Brain microvascular endothelial cell (primary cell): ENCODE data around the gene GRPEL1.
"Not testable (repeated sequence)": the region's sequence is repeated elsewhere in the genome, so short reads cannot be mapped to it uniquely, and the experiment has no call there.

Experiments
- DNase-seq: peaks from one replicate; pipeline ENCODE4 v3.0.0-alpha.2; 2020
- H3K27ac ChIP-seq: fragments of 250-450 bp; sonication (Bioruptor Pico); 2 replicates; pipeline ENCODE4 v1.5.1; 2020; ENCODE audit warnings: mild to moderate bottlenecking, moderate library complexity
- H3K27me3 ChIP-seq: fragments of 250-450 bp; sonication (Bioruptor Pico); replicated peaks from 2 replicates; pipeline ENCODE4 v1.5.1; 2020; ENCODE audit warnings: mild to moderate bottlenecking
- H3K36me3 ChIP-seq: fragments of 250-450 bp; sonication (Bioruptor Pico); replicated peaks from 2 replicates; pipeline ENCODE4 v1.5.1; 2020; ENCODE audit warnings: mild to moderate bottlenecking
- H3K4me3 ChIP-seq: 2 replicates; pipeline ENCODE4 v1.5.1; 2011; ENCODE audit warnings: low read depth, mild to moderate bottlenecking, control low read depth, low read length, moderate library complexity
- in situ Hi-C: cut with HindIII; loops from 2 replicates; pipeline ENCODE4 v1.10.0; 2017; ENCODE audit warnings: low sequenced_read_pairs, low pct_ligation_motif_present
- TF ChIP-seq, protein P1 (sequence below): IDR thresholded peaks from 2 replicates; pipeline ENCODE4 v1.5.1; 2011; ENCODE audit warnings: low read depth, mild to moderate bottlenecking, moderate library complexity, low read length, control low read depth, inconsistent platforms; ENCODE audit errors: missing control alignments

GRPEL1 gene

DNA sequence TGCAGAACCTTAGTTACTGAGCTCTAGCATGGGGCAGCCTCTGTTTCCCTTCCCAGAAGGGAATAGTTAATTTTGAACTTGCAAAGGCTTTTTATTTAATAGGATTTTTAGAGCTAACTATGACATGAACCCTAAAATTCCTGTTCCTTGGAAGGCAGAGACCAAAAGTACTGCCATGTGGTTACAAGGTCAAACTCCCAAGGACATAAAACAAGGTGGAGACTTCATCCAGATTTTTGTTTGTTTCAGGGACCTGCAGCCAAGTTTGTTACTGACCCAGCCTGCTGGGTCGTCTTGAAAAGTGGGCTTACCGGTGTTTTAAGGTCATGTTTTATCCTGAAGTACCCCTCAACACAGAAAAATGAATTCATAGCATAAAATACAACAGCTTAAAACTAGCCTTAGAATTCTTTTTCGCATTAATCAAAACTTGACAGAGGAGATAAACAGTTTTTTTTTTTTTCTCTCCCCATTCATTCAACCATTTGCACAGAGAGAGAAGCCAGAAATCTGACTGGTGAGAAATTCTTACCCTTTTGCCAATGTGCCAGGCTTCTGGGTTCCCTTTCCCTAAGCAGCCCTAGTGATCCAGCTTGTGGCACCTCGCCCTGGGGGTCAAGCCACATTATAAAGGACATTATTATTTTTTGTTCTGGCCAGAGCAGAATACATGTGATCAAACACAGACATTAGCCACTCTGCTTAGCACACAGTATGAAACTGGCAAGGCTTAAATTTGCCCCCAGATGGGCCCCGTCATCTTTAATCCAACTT lies 21.5 kb upstream of the GRPEL1 start:
- TF ChIP-seq, protein P1, sequence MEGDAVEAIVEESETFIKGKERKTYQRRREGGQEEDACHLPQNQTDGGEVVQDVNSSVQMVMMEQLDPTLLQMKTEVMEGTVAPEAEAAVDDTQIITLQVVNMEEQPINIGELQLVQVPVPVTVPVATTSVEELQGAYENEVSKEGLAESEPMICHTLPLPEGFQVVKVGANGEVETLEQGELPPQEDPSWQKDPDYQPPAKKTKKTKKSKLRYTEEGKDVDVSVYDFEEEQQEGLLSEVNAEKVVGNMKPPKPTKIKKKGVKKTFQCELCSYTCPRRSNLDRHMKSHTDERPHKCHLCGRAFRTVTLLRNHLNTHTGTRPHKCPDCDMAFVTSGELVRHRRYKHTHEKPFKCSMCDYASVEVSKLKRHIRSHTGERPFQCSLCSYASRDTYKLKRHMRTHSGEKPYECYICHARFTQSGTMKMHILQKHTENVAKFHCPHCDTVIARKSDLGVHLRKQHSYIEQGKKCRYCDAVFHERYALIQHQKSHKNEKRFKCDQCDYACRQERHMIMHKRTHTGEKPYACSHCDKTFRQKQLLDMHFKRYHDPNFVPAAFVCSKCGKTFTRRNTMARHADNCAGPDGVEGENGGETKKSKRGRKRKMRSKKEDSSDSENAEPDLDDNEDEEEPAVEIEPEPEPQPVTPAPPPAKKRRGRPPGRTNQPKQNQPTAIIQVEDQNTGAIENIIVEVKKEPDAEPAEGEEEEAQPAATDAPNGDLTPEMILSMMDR, result no peak
- DNase-seq, result no peak
- Histone ChIP-seq H3K4me3 (no peak overlapping the region), H3K27me3 (no peaks in the 10 kb centered on the region), H3K27ac (no peak overlapping the region), H3K36me3 (no peaks in the 10 kb centered on the region)
- in situ Hi-C loops, result no loop called here

DNA sequence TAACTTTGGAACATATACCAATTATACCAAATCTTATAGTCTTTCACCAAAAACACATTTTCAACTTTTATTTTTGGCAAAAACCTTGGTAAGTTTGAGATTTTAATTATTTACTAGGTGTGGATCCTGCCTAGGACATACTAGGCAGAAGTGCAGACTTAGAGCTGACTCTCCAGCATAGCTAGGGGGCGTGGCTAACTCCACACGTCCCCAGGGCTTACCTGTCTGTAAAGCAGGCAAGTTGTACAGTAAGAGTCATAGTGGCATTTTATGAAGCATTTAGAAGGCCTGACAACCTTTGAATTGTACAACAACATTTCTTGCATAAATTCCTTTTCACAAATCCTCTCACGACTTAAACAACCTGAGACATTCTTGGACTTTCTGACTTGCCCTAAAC lies 19.2 kb upstream of the GRPEL1 start:
- no peaks in the 10 kb centered on the region for H3K36me3 ChIP-seq
- H3K27ac ChIP-seq, result no peak overlapping the region
- TF ChIP-seq, protein P1, result no peak
- H3K4me3 ChIP-seq, result no peak overlapping the region
- no peaks in the 10 kb centered on the region for H3K27me3 ChIP-seq
- in situ Hi-C loops, result no loop called here
- DNase-seq, result no peak

DNA sequence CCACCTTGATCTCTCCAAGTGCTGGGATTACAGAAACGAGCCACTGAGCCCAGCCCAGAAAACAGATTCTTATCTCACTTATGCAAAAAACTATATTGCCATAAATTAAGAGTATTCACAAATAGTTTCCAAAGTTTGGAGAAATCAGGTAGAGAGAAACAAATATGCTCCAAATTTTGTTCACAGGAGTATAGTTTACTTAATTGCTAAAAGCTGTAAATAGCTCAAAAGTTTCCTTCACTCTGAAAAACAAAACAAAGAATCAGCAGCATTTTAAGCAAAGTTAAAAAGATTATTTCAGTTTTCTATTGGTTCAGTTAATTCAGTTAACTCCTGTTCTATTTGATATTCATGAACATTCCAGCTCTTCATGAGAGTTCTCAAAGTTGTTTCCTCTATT lies 18.5 kb upstream of the GRPEL1 start:
- TF ChIP-seq, protein P1, result no peak
- no peak overlapping the region for H3K27ac ChIP-seq
- no peaks in the 10 kb centered on the region for H3K36me3 ChIP-seq
- H3K27me3 ChIP-seq, result peaks cover 3% of the 10 kb centered on the region
- no peak for DNase-seq
- H3K4me3 ChIP-seq, result no peak overlapping the region
- in situ Hi-C loops, result no loop called here

DNA sequence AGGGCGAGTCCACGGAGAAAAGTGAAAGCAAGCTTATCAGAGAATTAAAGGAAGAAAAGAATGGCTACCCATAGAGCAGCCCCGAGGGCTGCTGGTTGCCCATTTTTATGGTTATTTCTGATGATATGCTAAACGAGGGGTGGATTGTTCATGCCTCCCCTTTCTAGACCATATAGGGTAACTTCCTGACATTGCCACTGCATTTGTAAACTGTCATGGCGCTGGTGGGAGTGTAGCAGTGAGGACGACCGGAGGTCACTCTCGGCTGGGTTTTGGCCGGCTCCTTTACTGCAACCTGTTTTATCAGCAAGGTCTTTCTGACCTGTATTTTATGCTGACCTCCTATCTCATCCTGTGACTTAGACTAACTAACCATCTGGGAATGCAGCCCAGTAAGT lies 16.7 kb upstream of the GRPEL1 start:
- H3K27me3 ChIP-seq, in situ Hi-C loops, H3K36me3 ChIP-seq, H3K4me3 ChIP-seq, H3K27ac ChIP-seq, DNase-seq: not testable (repeated sequence)

DNA sequence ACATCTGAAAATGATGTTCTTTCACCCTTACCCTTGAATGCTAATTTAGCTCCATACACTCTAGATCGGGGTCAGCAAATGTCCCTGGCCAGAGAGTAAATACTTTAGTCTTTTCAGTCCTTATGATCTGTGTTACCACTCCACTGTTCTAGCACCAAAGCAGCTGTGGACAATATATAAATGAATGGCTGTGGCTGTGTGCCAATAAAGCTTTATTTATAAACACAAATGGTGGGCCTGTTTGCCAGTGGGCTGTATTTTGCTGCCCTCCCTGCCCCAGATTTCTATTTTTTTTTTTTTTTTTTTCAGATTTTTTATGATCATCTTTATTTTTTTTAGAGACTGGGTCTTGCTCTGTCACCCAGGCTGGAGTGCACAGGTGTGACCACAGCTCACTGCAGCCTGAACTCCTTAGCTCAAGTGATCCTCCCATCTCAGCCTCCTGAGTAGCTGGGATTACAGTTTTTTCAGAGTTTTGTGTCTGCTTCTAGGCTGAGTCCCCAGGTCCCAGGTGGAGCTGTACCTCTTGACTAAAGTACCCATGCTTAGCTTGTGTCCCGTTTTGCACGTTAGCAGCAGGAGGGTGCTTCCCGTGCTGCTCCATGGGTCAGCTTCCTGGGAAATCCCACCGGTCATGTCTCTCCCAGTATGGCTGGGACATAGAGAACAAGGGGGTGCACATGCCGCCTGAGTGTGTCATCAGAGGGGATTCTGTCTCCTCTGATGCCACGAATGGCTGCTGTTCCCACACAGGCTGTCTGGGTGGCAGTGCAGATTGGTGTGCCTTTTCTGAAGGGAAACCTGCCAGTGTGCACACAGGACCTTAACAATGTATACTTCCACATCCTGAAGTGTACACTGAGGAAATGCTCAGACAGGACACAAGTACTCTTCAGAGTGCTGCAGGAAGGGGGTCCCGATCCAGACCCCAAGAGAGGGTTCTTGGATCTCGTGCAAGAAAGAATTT lies 16.0 kb upstream of the GRPEL1 start:
- H3K36me3 ChIP-seq, result no peaks in the 10 kb centered on the region
- TF ChIP-seq, protein P1, result no peak
- H3K4me3 ChIP-seq, result no peak overlapping the region
- in situ Hi-C loops, result no loop called here
- DNase-seq, result no peak
- peaks cover 3% of the 10 kb centered on the region for H3K27me3 ChIP-seq
- no peak overlapping the region for H3K27ac ChIP-seq

DNA sequence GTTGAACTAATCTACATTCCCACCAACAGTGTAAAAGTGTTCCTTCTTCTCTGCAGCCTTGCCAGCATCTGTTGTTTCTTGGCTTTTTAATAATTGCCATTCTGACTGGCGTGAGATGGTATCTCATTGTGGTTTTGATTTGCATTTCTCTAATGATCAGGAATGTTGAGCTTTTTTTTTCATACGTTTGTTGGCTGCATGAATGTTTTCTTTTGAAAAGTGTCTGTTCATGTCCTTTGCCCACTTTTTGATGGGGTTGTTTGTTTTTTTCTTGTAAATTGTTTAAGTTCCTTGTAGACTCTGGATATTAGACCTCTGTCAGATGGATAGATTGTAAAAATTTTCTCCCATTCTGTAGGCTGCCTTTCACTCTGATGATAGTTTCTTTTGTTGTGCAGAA lies 12.0 kb upstream of the GRPEL1 start:
- H3K27me3 ChIP-seq, in situ Hi-C loops, H3K4me3 ChIP-seq: not testable (repeated sequence)

DNA sequence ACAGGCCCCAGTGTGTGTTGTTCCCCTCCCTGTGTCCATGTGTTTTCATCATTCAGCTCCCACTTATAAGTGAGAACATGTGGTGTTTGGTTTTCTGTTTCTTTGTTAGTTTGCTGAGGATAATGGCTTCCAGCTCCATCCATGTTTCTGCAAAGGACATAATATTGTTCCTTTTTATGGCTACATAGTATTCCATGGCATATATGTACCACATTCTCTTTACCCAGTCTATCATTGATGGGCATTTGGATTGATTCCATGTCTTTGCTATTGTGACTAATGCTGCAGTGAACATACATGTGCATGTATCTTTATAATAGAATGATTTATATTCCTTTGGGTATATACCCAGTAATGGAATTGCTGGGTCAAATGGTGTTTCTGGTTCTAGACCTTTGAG lies 11.6 kb upstream of the GRPEL1 start:
- DNase-seq, in situ Hi-C loops, H3K27ac ChIP-seq, H3K27me3 ChIP-seq, H3K36me3 ChIP-seq, H3K4me3 ChIP-seq: not testable (repeated sequence)

More for the DNA sequence above, 12.0 kb upstream of the GRPEL1 start:
- DNase-seq, H3K36me3 ChIP-seq, H3K27ac ChIP-seq: not testable (repeated sequence)
